ENCODE results near the gene ACTN1.

The ACTN1 gene

GRCh38 chr14:68916358-68916941 is 62.7 kb downstream of the ACTN1 start:
- no peak for DNase-seq (ENCODE audit: low read depth)

GRCh38 chr14:68913516-68913915 is 65.6 kb downstream of the ACTN1 start:
- DNase-seq (ENCODE audit: low read depth): no peak

GRCh38 chr14:68911594-68912227 is 67.4 kb downstream of the ACTN1 start:
- DNase-seq (ENCODE audit: low read depth): peak; percentile 75

- DNase-seq (ENCODE audit: low read depth): peak; percentile 17
Measured at GRCh38 chr14:68910540-68910939, 68.6 kb downstream of the ACTN1 start.

GRCh38 chr14:68908803-68909202 is 70.3 kb downstream of the ACTN1 start:
- no peak for DNase-seq (ENCODE audit: low read depth)

GRCh38 chr14:68908201-68908600 is 70.9 kb downstream of the ACTN1 start:
- no peak for DNase-seq (ENCODE audit: low read depth)

GRCh38 chr14:68906439-68906838 is 72.7 kb downstream of the ACTN1 start:
- no peak for DNase-seq (ENCODE audit: low read depth)

- no peak for DNase-seq (ENCODE audit: low read depth)
Measured at GRCh38 chr14:68905107-68905895, 73.8 kb downstream of the ACTN1 start.

- no peak for DNase-seq (ENCODE audit: low read depth)
Measured at GRCh38 chr14:68902357-68902756, 76.7 kb downstream of the ACTN1 start.

- DNase-seq (ENCODE audit: low read depth): no peak
Measured at GRCh38 chr14:68899033-68899603, 80.0 kb downstream of the ACTN1 start.

- DNase-seq (ENCODE audit: low read depth): no peak
Measured at GRCh38 chr14:68898248-68899032, 80.7 kb downstream of the ACTN1 start.

- DNase-seq (ENCODE audit: low read depth): no peak
Measured at GRCh38 chr14:68897559-68898155, 81.4 kb downstream of the ACTN1 start.

GRCh38 chr14:68896132-68896531 is 83.0 kb downstream of the ACTN1 start:
- DNase-seq (ENCODE audit: low read depth): no peak

GRCh38 chr14:68894802-68895703 is 84.0 kb downstream of the ACTN1 start:
- DNase-seq (ENCODE audit: low read depth): no peak

- DNase-seq (ENCODE audit: low read depth): no peak
Measured at GRCh38 chr14:68894123-68894522, 85.0 kb downstream of the ACTN1 start.

- no peak for DNase-seq (ENCODE audit: low read depth)
Measured at GRCh38 chr14:68893566-68893965, 85.5 kb downstream of the ACTN1 start.

- no peak for DNase-seq (ENCODE audit: low read depth)
Measured at GRCh38 chr14:68892961-68893360, 86.1 kb downstream of the ACTN1 start.

- DNase-seq (ENCODE audit: low read depth): no peak
Measured at GRCh38 chr14:68891851-68892660, 87.0 kb downstream of the ACTN1 start.

- no peak for DNase-seq (ENCODE audit: low read depth)
Measured at GRCh38 chr14:68890173-68890931, 88.8 kb downstream of the ACTN1 start.
